Effector memory CD8-positive, alpha-beta T cell (primary cell): ENCODE measurements around the gene THAP4.

ENCODE experiments used
- ATAC-seq: fragments of 150-1000 bp; cut with Tn5 transposase; replicated peaks from 2 replicates; pipeline ENCODE4 v1.10.0; 2021; ENCODE audit warnings: mild to moderate bottlenecking, moderate library complexity
- DNase-seq, 3 experiments: peaks; one replicate each; pipeline ENCODE4 v3.0.0; 2021
- H3K27ac Mint-ChIP-seq, 2 donors: one replicate each; pipeline ENCODE4 v1.8.0; 2022; ENCODE audit warnings: mild to moderate bottlenecking in 2 of 2, mixed read lengths in 2 of 2, moderate library complexity in 2 of 2
- H3K27me3 Mint-ChIP-seq, 2 donors: one replicate each; pipeline ENCODE4 v1.8.0; 2022; ENCODE audit warnings: mixed read lengths in 2 of 2
- H3K36me3 Mint-ChIP-seq: one replicate; pipeline ENCODE4 v1.8.0; 2022; ENCODE audit warnings: mild to moderate bottlenecking, moderate library complexity, mixed read lengths; ENCODE audit not compliant: insufficient read depth
- H3K4me1 Mint-ChIP-seq, 2 donors: one replicate each; pipeline ENCODE4 v1.8.0; 2022; ENCODE audit warnings: low read depth in 2 of 2, mixed read lengths in 2 of 2
- H3K4me3 Mint-ChIP-seq, 2 donors: one replicate each; pipeline ENCODE4 v1.8.0; 2022; ENCODE audit warnings: mild to moderate bottlenecking in 2 of 2, mixed read lengths in 2 of 2, moderate library complexity in 2 of 2
- H3K9me3 Mint-ChIP-seq, 2 donors: one replicate each; pipeline ENCODE4 v1.8.0; 2022; ENCODE audit warnings: mixed read lengths in 2 of 2

THAP4 gene

GRCh38 chr2:241657786-241658254, 20.9 kb upstream of the THAP4 start:
- H3K36me3 Mint-ChIP-seq = peaks cover 72% of the 10 kb centered on the region
- DNase-seq (no peak), ATAC-seq (no peak)
- H3K27me3 Mint-ChIP-seq = no peaks in the 10 kb centered on the region
- no peak overlapping the region for H3K27ac Mint-ChIP-seq
- H3K4me1 Mint-ChIP-seq = peaks cover 0 to 1% of the 10 kb centered on the region in 2 donors
- H3K9me3 Mint-ChIP-seq = no peaks in the 10 kb centered on the region
- no peak overlapping the region for H3K4me3 Mint-ChIP-seq

GRCh38 chr2:241656190-241656741, 19.3 kb upstream of the THAP4 start:
- DNase-seq (no peak), ATAC-seq (no peak)
- Mint-ChIP-seq H3K27me3 (no peaks in the 10 kb centered on the region), H3K4me1 (peaks cover 1 to 5% of the 10 kb centered on the region in 2 donors), H3K9me3 (no peaks in the 10 kb centered on the region), H3K27ac (no peak overlapping the region), H3K4me3 (no peak overlapping the region), H3K36me3 (peaks cover 75% of the 10 kb centered on the region)

- DNase-seq (no peak), ATAC-seq (no peak)
- no peaks in the 10 kb centered on the region for H3K27me3 Mint-ChIP-seq
- H3K4me3 Mint-ChIP-seq = no peak overlapping the region
- H3K27ac Mint-ChIP-seq = no peak overlapping the region
- peaks cover 5 to 10% of the 10 kb centered on the region in 2 donors for H3K4me1 Mint-ChIP-seq
- H3K36me3 Mint-ChIP-seq = peaks cover 73% of the 10 kb centered on the region
- H3K9me3 Mint-ChIP-seq = no peaks in the 10 kb centered on the region
These were observed 18.7 kb upstream of the THAP4 start for GRCh38 chr2:241655516-241656189.

GRCh38 chr2:241654551-241654950, 17.6 kb upstream of the THAP4 start:
- Mint-ChIP-seq H3K4me1 (peaks cover 5 to 14% of the 10 kb centered on the region in 2 donors), H3K9me3 (no peaks in the 10 kb centered on the region), H3K27me3 (no peaks in the 10 kb centered on the region), H3K4me3 (no peak overlapping the region), H3K36me3 (peaks cover 68% of the 10 kb centered on the region), H3K27ac (no peak overlapping the region)
- DNase-seq (no peak), ATAC-seq (no peak)

GRCh38 chr2:241653210-241653750, 16.3 kb upstream of the THAP4 start:
- Mint-ChIP-seq H3K27ac (peak overlapping the region in 1 of 2 donors; percentile 71), H3K4me1 (peaks cover 7 to 22% of the 10 kb centered on the region in 2 donors), H3K27me3 (no peaks in the 10 kb centered on the region), H3K36me3 (peaks cover 57% of the 10 kb centered on the region), H3K4me3 (no peak overlapping the region), H3K9me3 (no peaks in the 10 kb centered on the region)
- DNase-seq = no peak
- no peak for ATAC-seq

GRCh38 chr2:241652722-241653121, 15.8 kb upstream of the THAP4 start:
- no peak overlapping the region for H3K4me3 Mint-ChIP-seq
- H3K4me1 Mint-ChIP-seq = peaks cover 7 to 22% of the 10 kb centered on the region in 2 donors
- no peak for DNase-seq
- no peaks in the 10 kb centered on the region for H3K9me3 Mint-ChIP-seq
- ATAC-seq = no peak
- H3K27me3 Mint-ChIP-seq = no peaks in the 10 kb centered on the region
- peaks cover 51% of the 10 kb centered on the region for H3K36me3 Mint-ChIP-seq
- H3K27ac Mint-ChIP-seq = peak overlapping the region in 1 of 2 donors; percentile 71

- no peak overlapping the region for H3K4me3 Mint-ChIP-seq
- no peak for ATAC-seq
- DNase-seq = no peak
- H3K27me3 Mint-ChIP-seq = no peaks in the 10 kb centered on the region
- H3K4me1 Mint-ChIP-seq = peaks cover 7 to 22% of the 10 kb centered on the region in 2 donors
- no peak overlapping the region for H3K27ac Mint-ChIP-seq
- H3K36me3 Mint-ChIP-seq = peaks cover 46% of the 10 kb centered on the region
- H3K9me3 Mint-ChIP-seq = no peaks in the 10 kb centered on the region
These were observed 15.2 kb upstream of the THAP4 start for GRCh38 chr2:241652142-241652541.

- peaks cover 8 to 27% of the 10 kb centered on the region in 2 donors for H3K4me1 Mint-ChIP-seq
- H3K9me3 Mint-ChIP-seq = no peaks in the 10 kb centered on the region
- DNase-seq = no peak
- H3K36me3 Mint-ChIP-seq = peaks cover 28% of the 10 kb centered on the region
- H3K27me3 Mint-ChIP-seq = no peaks in the 10 kb centered on the region
- ATAC-seq = no peak
- H3K4me3 Mint-ChIP-seq = no peak overlapping the region
- H3K27ac Mint-ChIP-seq = peak overlapping the region in 1 of 2 donors; percentile 32
These were observed 13.0 kb upstream of the THAP4 start for GRCh38 chr2:241649927-241650326.

GRCh38 chr2:241649404-241649803, 12.4 kb upstream of the THAP4 start:
- H3K4me1 Mint-ChIP-seq = peaks cover 8 to 27% of the 10 kb centered on the region in 2 donors
- DNase-seq (no peak), ATAC-seq (no peak)
- no peaks in the 10 kb centered on the region for H3K9me3 Mint-ChIP-seq
- H3K27ac Mint-ChIP-seq = peak overlapping the region in 1 of 2 donors; percentile 32
- no peak overlapping the region for H3K4me3 Mint-ChIP-seq
- no peaks in the 10 kb centered on the region for H3K27me3 Mint-ChIP-seq
- peaks cover 23% of the 10 kb centered on the region for H3K36me3 Mint-ChIP-seq

- no peak for ATAC-seq
- Mint-ChIP-seq H3K9me3 (no peaks in the 10 kb centered on the region), H3K27me3 (no peaks in the 10 kb centered on the region), H3K27ac (no peak overlapping the region), H3K4me1 (peaks cover 13 to 27% of the 10 kb centered on the region in 2 donors), H3K36me3 (peaks cover 19% of the 10 kb centered on the region), H3K4me3 (no peak overlapping the region)
- DNase-seq = no peak
These were observed 11.5 kb upstream of the THAP4 start for GRCh38 chr2:241648453-241648852.

GRCh38 chr2:241645915-241646645, 9.1 kb upstream of the THAP4 start:
- peaks cover 23 to 37% of the 10 kb centered on the region in 2 donors for H3K4me1 Mint-ChIP-seq
- H3K27ac Mint-ChIP-seq = no peak overlapping the region
- H3K4me3 Mint-ChIP-seq = no peak overlapping the region
- no peaks in the 10 kb centered on the region for H3K27me3 Mint-ChIP-seq
- no peak for ATAC-seq
- no peak for DNase-seq
- H3K9me3 Mint-ChIP-seq = no peaks in the 10 kb centered on the region
- H3K36me3 Mint-ChIP-seq = peaks cover 17% of the 10 kb centered on the region

GRCh38 chr2:241645056-241645914, 8.3 kb upstream of the THAP4 start:
- Mint-ChIP-seq H3K4me3 (no peak overlapping the region), H3K27me3 (no peaks in the 10 kb centered on the region), H3K9me3 (no peaks in the 10 kb centered on the region), H3K27ac (no peak overlapping the region), H3K4me1 (peaks cover 28 to 37% of the 10 kb centered on the region in 2 donors), H3K36me3 (peaks cover 11% of the 10 kb centered on the region)
- DNase-seq (no peak), ATAC-seq (no peak)

GRCh38 chr2:241641631-241642030, 4.7 kb upstream of the THAP4 start:
- Mint-ChIP-seq H3K4me1 (peaks cover 46 to 47% of the 10 kb centered on the region in 2 donors), H3K27me3 (no peaks in the 10 kb centered on the region), H3K4me3 (no peak overlapping the region), H3K9me3 (no peaks in the 10 kb centered on the region), H3K36me3 (peaks cover 20% of the 10 kb centered on the region), H3K27ac (peak overlapping the region in 1 of 2 donors; percentile 57)
- DNase-seq (no peak), ATAC-seq (no peak)
